HG02981 (cell line): ENCODE data around the gene EXOSC1.
"Not testable (repeated sequence)": the region's sequence is repeated elsewhere in the genome, so short reads cannot be mapped to it uniquely, and the experiment has no call there.

Source experiments
- ATAC-seq: cut with Tn5 transposase; IDR thresholded peaks from one replicate; pipeline ENCODE4 v1.9.1; 2021; ENCODE audit warnings: mild to moderate bottlenecking, moderate library complexity; ENCODE audit not compliant: unreplicated experiment

The EXOSC1 gene, protein sequence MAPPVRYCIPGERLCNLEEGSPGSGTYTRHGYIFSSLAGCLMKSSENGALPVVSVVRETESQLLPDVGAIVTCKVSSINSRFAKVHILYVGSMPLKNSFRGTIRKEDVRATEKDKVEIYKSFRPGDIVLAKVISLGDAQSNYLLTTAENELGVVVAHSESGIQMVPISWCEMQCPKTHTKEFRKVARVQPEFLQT

DNA sequence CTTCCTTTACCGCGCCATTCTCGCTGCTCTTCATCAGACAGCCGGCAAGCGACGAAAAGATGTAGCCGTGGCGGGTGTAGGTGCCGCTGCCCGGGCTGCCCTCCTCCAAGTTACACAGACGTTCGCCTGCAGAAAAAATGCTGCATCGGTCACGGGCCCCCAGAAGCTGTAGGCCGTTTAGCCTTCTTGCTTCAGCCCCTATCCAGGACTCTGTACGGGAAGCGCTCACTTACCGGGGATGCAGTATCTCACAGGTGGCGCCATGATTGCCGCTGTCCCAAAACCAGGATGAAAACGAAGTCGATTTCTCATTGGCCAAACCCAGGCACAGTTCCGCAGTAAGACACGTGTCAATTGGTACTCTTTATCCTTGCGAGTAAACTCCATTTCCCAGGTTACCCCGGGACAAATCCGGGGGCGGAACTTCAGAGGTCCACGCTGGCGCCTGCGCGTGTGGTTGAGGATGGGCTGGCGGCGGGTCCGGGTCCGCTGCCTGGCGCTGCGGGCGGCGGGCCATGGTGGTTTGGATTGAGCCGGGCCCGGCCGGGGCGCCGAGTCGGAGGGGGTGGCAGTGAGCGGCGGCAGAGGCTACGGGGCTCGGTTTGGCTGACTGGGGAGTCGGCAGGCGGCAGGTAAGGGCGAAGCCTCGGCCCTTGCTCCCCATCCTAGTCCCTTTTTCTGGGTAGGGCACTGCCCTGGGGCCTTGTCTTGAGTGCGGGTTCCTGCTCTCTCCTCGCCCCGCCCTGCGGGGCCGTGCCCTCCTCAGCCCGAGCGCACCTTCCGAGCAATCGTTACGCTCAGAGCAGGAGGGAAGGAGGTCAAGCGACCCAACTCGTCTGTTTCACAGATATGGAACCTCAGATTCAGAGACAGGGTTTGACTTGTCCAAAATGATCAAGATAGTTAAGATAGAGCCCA, at the start of gene EXOSC1, which contains the start of gene ZDHHC16:
Gene EXOSC1 (minus strand): TSS at position 285 of the 918 bp plus-strand sequence. CDS start 21 bp downstream, at position 264.
Gene ZDHHC16 (plus strand): TSS at position 454 of the 918 bp plus-strand sequence. CDS start 5,501 bp downstream, outside the sequence.
- peak; percentile 97 for ATAC-seq

DNA sequence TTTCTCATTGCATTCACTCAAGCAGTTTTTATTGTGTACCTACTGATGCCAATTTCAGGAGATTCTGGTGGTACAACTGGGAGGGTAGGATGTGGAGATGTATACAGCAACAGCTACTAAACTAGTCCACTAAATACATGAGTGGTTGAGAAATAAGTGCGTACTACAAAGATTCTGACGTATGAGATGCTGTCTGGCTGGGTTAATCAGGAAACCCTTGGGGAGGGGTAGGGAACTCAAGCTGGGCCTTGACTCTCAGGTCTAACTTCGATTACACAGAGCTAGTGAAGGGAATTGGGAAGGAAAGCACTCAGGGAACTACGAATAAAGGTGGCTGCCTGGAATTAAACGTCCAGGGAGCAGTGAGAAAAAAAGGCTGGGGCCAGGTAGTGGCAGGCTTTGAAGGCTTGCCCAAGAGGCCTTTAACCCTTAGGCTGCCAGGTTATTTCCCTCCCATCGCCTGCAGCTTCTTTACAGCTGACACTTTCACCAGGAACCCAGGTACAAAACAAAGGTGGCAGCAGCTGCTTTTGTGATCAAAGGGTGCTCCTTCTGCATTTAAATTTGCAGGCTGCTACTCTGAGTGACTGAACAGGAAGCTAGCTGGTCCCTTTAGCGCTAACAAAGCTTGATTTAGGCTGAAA, 49.2 kb upstream of the EXOSC1 start:
- no peak for ATAC-seq

DNA sequence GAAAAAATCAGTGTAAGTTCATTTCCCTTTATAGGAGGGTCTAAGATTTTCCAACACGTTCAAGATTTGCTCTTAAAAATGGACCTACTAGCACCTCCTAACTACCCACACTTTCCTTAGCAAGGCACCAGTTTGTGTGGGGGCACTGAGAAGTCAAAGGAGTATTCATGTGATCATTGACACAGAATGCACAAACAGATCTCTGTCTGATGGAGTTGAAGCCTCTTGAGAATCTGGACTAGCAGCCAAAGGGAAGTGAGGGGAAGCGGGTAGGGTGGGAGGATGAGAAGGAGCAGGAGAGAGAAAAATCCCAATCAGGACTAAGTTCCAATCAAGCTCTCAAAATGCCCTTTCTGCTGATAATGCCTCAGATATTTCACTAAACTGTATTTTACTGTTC, 48.3 kb upstream of the EXOSC1 start:
- ATAC-seq, result no peak

- ATAC-seq, result no peak
Measured at GRCh38 chr10:97490592-97490991, 44.8 kb upstream of the EXOSC1 start.

DNA sequence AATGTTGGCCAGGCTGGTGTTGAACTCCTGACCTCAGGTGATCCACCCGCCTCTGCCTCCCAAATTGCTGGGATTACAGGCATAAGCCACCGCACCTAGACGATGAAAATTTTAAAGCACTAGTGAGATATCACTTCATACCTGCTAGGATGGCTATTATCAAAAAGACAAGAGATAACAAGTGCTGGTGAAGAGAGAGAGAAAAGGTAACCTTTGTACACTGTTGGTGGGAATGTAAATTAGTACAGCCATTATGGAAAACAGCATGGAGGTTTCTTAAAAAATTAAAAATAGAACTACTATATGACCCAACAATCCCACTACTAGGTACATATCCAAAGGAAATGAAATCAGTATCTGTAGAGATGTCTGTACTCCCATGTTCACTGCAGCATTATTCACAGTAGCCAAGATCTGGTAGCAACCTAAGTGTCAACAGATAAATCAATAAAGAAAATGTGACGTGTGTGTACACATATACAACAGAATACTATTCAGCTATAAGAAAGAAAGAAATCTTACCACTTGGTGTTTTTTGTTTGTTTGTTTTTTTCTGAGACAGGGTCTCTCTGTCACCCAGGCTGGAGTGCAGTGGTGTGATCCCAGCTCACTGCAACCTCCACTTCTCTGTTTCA, 40.0 kb upstream of the EXOSC1 start:
- ATAC-seq, result no peak

DNA sequence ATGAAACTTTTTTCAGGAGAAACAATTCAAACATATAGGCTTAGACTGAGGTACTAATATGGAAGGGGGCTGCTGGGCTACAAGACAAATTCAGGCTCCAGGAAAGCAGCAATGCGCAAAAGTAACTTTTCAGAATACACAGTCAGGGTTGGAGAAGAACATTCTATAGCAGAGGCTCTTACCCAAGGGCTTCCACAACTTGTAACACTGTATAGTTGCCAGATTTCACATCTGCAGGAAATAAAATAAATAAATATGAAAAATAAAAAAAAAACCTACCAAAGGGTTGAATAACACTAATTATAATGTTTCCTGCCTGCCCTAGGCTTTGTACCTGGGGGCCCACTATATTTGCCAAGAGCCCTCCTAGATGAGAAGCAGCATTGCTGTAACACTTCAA, 38.1 kb upstream of the EXOSC1 start:
- no peak for ATAC-seq

DNA sequence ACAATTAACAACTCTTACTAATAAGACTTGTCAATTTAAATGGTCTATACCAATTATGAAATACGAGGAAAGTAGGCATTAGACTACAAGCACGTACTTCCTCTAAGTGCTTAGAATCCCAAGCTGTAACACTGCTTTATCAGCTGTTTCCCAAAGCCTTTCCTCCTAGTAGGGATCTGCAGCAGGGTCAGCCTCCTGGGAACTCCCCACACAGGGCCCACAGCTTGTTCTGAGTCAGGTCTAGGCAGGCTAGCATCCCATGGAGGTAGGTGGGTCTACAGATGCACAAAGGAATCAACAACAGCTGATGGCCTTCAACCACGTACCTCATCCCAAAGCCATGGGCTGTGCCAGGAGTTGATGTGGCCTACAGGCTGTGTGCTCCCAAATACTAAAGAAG, 37.7 kb upstream of the EXOSC1 start:
- ATAC-seq, result no peak

- ATAC-seq, result no peak
Measured at GRCh38 chr10:97482381-97482780, 36.6 kb upstream of the EXOSC1 start.

DNA sequence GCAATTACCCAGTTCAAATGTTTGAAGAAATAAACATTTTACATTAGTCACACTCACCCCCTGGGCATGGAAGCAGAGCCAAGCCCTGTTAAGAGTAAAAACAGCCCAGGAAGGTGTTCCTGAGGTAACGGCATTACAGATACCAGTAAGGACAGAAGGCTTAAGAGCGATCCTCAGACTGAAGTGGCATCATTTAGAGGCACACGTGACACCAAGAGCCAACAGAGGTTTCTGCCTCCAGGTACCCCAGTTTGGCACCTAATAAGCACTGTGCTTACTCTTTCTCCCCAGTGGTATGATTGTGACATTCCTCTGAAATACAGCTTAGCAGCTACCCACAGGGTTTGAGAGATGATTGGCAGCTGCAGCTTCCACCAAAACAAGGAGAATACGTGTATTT, 35.3 kb upstream of the EXOSC1 start:
- no peak for ATAC-seq

DNA sequence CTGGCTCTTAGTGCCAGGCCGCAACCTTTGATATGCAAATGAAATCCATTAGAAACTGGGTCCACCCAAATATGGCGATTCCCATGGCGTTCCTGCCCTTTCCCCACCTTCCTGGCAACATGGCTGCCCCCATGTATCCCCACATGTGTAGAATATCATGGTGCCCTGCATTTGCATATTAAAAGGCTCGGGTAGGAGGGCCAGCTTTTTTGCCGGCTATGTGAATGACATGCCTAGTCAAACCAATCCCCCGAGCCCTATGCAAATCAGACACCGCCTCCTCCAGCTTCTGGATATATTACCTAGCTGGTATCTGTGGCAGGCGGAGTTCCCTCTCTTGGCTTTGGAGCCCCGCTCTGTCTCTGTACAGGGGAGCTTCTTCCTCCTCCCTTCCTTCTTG, 34.1 kb upstream of the EXOSC1 start:
- ATAC-seq, result no peak

DNA sequence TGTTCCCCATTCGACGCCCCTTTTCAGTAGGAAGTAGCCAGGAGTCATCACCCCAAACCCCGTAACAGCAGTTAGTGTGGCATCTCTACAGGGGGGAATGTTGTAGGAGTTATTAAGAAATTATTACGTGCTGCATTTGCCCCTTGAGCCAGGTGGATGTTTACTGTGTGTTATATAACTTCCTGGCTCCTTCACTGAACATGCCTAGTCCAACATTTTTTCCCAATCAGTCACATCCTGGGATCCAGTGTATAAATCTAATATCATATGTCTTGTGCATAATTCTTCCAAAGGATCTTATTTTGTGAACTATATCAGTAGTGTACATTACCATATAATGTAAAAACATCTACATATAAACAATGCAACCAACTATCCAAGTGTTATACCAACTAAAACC, 33.6 kb upstream of the EXOSC1 start:
- not testable (repeated sequence) for ATAC-seq

DNA sequence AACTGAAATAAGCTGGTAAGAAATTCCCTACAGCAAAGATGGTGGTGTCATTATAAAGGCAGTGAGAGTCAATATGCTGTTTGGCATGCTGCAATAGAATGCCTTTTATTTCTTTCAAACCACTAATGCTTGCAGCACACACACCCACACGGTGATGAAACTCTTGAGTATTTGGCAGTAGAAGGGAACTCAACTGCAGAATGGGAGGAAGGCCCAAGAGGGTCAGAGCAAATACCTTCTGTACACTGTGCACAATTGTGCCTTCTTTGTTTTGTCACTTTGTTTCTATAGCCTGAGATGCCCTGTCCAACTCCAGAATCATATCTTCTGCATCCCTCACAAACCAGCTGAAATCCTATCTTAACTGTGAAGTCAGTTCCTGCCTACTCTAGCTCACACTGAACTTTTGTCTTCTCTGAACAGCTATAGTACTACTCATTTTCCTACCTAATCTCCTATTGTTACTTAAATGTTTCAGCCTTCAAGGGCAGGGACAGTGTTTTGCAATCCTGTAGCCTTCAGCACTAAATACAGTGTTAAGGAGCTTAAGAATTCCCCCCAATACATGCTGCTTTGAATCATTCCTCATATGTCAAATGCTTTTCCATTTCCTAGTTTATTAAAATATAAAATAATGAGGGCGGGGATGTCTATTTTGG, 30.3 kb upstream of the EXOSC1 start:
- no peak for ATAC-seq

DNA sequence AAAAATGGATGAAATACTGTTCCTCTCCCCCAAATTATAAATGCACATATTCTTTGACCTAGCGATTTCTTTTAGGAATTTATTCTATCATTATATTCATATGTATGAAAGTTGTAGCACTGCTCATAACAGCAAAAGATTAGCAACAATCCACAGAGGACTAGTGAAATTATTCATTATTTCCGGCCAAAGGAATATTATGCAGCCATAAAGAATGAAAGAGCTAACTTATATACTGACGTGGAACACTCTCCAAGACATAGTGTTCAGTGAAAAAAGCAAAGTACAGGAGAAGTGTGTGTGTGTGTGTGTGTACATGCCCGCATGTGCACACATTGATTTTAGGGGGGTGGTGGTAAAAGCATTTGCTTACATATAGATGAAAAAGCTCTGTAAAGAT, 29.1 kb upstream of the EXOSC1 start:
- ATAC-seq, result no peak

DNA sequence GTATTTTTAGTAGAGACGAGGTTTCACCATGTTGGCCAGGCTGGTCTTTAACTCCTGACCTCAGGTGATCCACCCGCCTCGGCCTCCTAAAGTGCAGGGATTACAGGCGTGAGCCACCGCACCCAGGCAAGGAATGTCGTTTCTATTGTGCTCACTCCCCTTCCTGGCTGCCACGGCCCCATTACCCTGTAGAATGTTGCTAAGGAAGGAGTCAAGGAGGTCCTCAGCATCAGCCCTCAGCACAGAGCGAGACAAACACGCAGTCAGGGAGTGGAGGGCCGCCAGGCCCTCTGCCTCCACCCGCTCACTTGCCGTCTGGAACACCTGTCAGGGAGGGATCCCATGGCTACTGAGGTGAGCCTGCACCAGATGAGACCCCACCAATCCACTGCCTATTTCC, 23.0 kb upstream of the EXOSC1 start:
- ATAC-seq, result not testable (repeated sequence)

- no peak for ATAC-seq
Measured at GRCh38 chr10:97468162-97468561, 22.4 kb upstream of the EXOSC1 start.

DNA sequence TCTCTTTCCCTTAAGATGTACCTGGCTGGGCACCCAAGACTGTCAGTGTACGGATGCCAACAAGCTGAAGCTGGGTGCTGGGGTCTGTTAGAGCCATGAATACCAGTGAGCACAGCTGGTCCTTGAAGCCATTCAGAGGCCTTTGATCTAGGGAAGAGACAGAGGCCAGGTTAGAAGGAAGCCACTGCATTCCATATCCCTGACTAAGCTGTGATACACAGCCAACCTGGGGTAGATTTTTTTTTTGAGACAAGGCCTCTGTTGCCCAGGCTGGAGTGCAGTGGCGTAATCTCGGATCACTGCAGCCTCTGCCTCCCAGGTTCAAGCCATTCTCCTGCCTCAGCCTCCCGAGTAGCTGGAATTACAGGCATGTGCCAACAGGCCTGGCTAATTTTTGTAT, 20.9 kb upstream of the EXOSC1 start:
- ATAC-seq, result no peak

GRCh38 chr10:97465982-97466381, 20.2 kb upstream of the EXOSC1 start:
- no peak for ATAC-seq

GRCh38 chr10:97464226-97464625, 18.4 kb upstream of the EXOSC1 start:
- ATAC-seq, result no peak

DNA sequence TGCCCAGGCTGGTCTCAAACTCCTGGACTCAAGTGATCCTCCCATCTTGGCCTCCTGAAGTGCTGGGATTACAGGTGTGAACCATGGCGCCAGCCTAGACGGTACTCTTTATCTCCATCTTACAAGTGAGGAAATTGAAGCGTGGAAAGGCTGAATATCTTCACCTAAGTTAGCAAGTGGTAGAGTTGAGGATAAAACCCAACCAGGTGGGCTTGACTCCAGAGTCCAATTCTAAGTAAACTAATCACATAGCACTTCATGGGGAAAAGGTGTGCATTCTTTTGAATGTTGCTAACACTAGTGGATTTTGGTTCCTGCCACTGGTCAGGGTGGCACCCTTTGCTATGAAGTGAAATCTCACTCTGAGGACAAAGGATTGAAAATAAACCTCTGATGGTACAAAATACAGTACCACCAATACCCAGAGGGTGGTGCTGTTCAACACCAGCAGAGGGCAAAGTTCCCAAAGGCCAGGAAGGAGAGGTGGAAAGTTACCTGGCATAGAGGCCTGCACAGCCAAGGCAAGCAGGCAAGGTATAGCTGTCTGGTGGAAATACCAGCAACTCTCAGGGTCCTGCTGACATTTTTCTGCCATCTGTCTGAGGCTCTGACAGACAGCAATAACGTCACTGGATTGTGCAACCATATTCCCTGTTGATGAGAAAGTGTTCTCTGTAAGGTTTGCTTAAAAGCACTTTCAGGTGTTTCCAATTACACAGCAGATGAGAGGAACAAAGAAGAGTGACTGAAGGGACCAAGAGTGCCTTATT, 17.7 kb upstream of the EXOSC1 start:
- ATAC-seq, result no peak

GRCh38 chr10:97462309-97462708, 16.5 kb upstream of the EXOSC1 start:
- no peak for ATAC-seq
